ENCODE results near the gene ORMDL1.
"Not testable (repeated sequence)": the region's sequence is repeated elsewhere in the genome, so short reads cannot be mapped to it uniquely, and the experiment has no call there.

The ORMDL1 gene

GRCh38 chr2:189770590-189771322 lies 13.4 kb downstream of the ORMDL1 start:
- DNase-seq, result no peak

GRCh38 chr2:189763908-189764661 lies 20.1 kb downstream of the ORMDL1 start:
- DNase-seq, result no peak

- peak; percentile 48 for DNase-seq
Measured at GRCh38 chr2:189762551-189763298, 21.4 kb downstream of the ORMDL1 start, which contains the start of gene OSGEPL1. OSGEPL1 (minus strand) TSS chr2:189762792; CDS start chr2:189761640, 1,152 bp downstream.

GRCh38 chr2:189762229-189762550 lies 21.9 kb downstream of the ORMDL1 start:
- DNase-seq, result no peak

GRCh38 chr2:189760154-189760553 lies 24.0 kb downstream of the ORMDL1 start:
- not testable (repeated sequence) for DNase-seq

GRCh38 chr2:189756311-189756952 lies 27.7 kb downstream of the ORMDL1 start:
- DNase-seq, result no peak

GRCh38 chr2:189751080-189751658 lies 33.0 kb downstream of the ORMDL1 start:
- DNase-seq, result no peak

GRCh38 chr2:189729430-189729829 lies 54.7 kb downstream of the ORMDL1 start:
- DNase-seq, result no peak

- no peak for DNase-seq
Measured at GRCh38 chr2:189726849-189727248, 57.3 kb downstream of the ORMDL1 start.

GRCh38 chr2:189726271-189726670 lies 57.9 kb downstream of the ORMDL1 start:
- no peak for DNase-seq

GRCh38 chr2:189723192-189723591 lies 60.9 kb downstream of the ORMDL1 start:
- DNase-seq, result no peak

Data from activated gamma-delta T cell (primary cell).